ENCODE measurements around the gene TOMM20.

TOMM20 gene

GRCh38 chr1:235134171-235134570 lies 5.5 kb upstream of the TOMM20 start:
- TF ChIP-seq FOXM1 (IDR thresholded peaks at IDR 0.05; ENCODE audit: borderline replicate concordance) (no peak), PKNOX1 (IDR thresholded peaks at IDR 0.05) (no peak), LEF1 (IDR thresholded peaks at IDR 0.05; ENCODE audit: borderline replicate concordance) (no peak), NFRKB (IDR thresholded peaks at IDR 0.05) (no peak), ZNF384 (IDR thresholded peaks at IDR 0.05) (no peak), ARNT (IDR thresholded peaks at IDR 0.05) (no peak), BHLHE40 (IDR thresholded peaks at IDR 0.05; ENCODE audit: borderline replicate concordance) (no peak), FOXA1 (IDR thresholded peaks at IDR 0.05) (no peak)
- POLR2A ChIA-PET = interaction anchor here (0.6 to 1.3 kb wide), 2 partner anchors 194 to 321 kb away, joined by 3 read pairs; partner anchors contain the start of genes ARID4B and GGPS1

GRCh38 chr1:235133086-235133485 lies 4.4 kb upstream of the TOMM20 start:
- CTCF ChIA-PET = no interaction called here
- no peak for DNase-seq (ENCODE audit: extremely low spot score)
- TF ChIP-seq FOXA1 (IDR thresholded peaks at IDR 0.05) = no peak
- TF ChIP-seq FOXM1 (IDR thresholded peaks at IDR 0.05; ENCODE audit: borderline replicate concordance) = no peak
- no peak for TF ChIP-seq BHLHE40 (IDR thresholded peaks at IDR 0.05; ENCODE audit: borderline replicate concordance)
- TF ChIP-seq ARNT (IDR thresholded peaks at IDR 0.05) = no peak
- no peak for TF ChIP-seq CTBP1 (IDR thresholded peaks at IDR 0.05; ENCODE audit: borderline replicate concordance)
- no peak for TF ChIP-seq LEF1 (IDR thresholded peaks at IDR 0.05; ENCODE audit: borderline replicate concordance)
- no peak for TF ChIP-seq HDGF (IDR thresholded peaks at IDR 0.05; ENCODE audit: borderline replicate concordance)
- TF ChIP-seq FOXK2 (IDR thresholded peaks at IDR 0.05) = no peak
- TF ChIP-seq SP1 (IDR thresholded peaks at IDR 0.05) = no peak
- no peak for TF ChIP-seq PKNOX1 (IDR thresholded peaks at IDR 0.05)
- TF ChIP-seq ELF4 (IDR thresholded peaks at IDR 0.05) = no peak
- no peak for TF ChIP-seq NFRKB (IDR thresholded peaks at IDR 0.05)
- TF ChIP-seq L3MBTL2 (conservative IDR thresholded peaks at IDR 0.05) = no peak
- no peak for TF ChIP-seq TARDBP (IDR thresholded peaks at IDR 0.05)
- POLR2A ChIA-PET = interaction anchor here (1.3 kb wide), 1 partner anchor 28 kb away, joined by 10 read pairs; the partner anchor contains the start of gene RBM34

More at GRCh38 chr1:235134171-235134570, 5.5 kb upstream of the TOMM20 start:
- CTCF ChIA-PET = no interaction called here
- no peak for DNase-seq (ENCODE audit: extremely low spot score)

GRCh38 chr1:235131961-235132360 lies 3.3 kb upstream of the TOMM20 start:
- ChIA-PET POLR2A (no interaction called here), CTCF (interaction anchor here (0.8 kb wide), 1 partner anchor 641 kb away, joined by 3 read pairs; no protein-coding TSS in a partner anchor)
- TF ChIP-seq HDGF (IDR thresholded peaks at IDR 0.05; ENCODE audit: borderline replicate concordance) = no peak
- no peak for TF ChIP-seq PKNOX1 (IDR thresholded peaks at IDR 0.05)
- DNase-seq (ENCODE audit: extremely low spot score) = no peak

GRCh38 chr1:235130766-235131270 lies 2.2 kb upstream of the TOMM20 start:
- CTCF ChIA-PET = interaction anchor here (0.7 kb wide), 1 partner anchor 504 kb away, joined by 13 read pairs; no protein-coding TSS in a partner anchor
- POLR2A ChIA-PET = interaction anchor here (4.2 kb wide), 1 partner anchor 8 kb away, joined by 22 read pairs; no protein-coding TSS in a partner anchor
- TF ChIP-seq LEF1 (IDR thresholded peaks at IDR 0.05; ENCODE audit: borderline replicate concordance) = no peak
- no peak for TF ChIP-seq SUZ12 (IDR thresholded peaks at IDR 0.05)
- no peak for TF ChIP-seq SP1 (IDR thresholded peaks at IDR 0.05)
- TF ChIP-seq ELF4 (IDR thresholded peaks at IDR 0.05) = no peak
- TF ChIP-seq BHLHE40 (IDR thresholded peaks at IDR 0.05; ENCODE audit: borderline replicate concordance) = no peak
- TF ChIP-seq FOXK2 (IDR thresholded peaks at IDR 0.05) = no peak
- TF ChIP-seq CTBP1 (IDR thresholded peaks at IDR 0.05; ENCODE audit: borderline replicate concordance) = no peak
- TF ChIP-seq FOXM1 (IDR thresholded peaks at IDR 0.05; ENCODE audit: borderline replicate concordance) = no peak
- DNase-seq (ENCODE audit: extremely low spot score) = no peak

GRCh38 chr1:235129774-235130570 lies 1.3 kb upstream of the TOMM20 start:
- POLR2A ChIA-PET = interaction anchor here (0.8 to 4.2 kb wide), 4 partner anchors 9 to 375 kb away, joined by 3 to 27 read pairs (median 14); partner anchors contain the start of genes B3GALNT2 and RBM34
- CTCF ChIA-PET = interaction anchor here (0.7 kb wide), 1 partner anchor 504 kb away, joined by 13 read pairs; no protein-coding TSS in a partner anchor
- TF ChIP-seq ARNT (IDR thresholded peaks at IDR 0.05) (no peak), ZNF384 (IDR thresholded peaks at IDR 0.05) (no peak), SP1 (IDR thresholded peaks at IDR 0.05) (no peak), LEF1 (IDR thresholded peaks at IDR 0.05; ENCODE audit: borderline replicate concordance) (no peak), L3MBTL2 (conservative IDR thresholded peaks at IDR 0.05) (no peak), NFRKB (IDR thresholded peaks at IDR 0.05) (no peak), ELF4 (IDR thresholded peaks at IDR 0.05) (no peak), CTBP1 (IDR thresholded peaks at IDR 0.05; ENCODE audit: borderline replicate concordance) (no peak), PKNOX1 (IDR thresholded peaks at IDR 0.05) (no peak), FOXK2 (IDR thresholded peaks at IDR 0.05) (no peak), TARDBP (IDR thresholded peaks at IDR 0.05) (no peak), SUZ12 (IDR thresholded peaks at IDR 0.05) (no peak), FOXM1 (IDR thresholded peaks at IDR 0.05; ENCODE audit: borderline replicate concordance) (no peak), BHLHE40 (IDR thresholded peaks at IDR 0.05; ENCODE audit: borderline replicate concordance) (no peak), HDGF (IDR thresholded peaks at IDR 0.05; ENCODE audit: borderline replicate concordance) (no peak), FOXA1 (IDR thresholded peaks at IDR 0.05) (no peak)
- DNase-seq (ENCODE audit: extremely low spot score) = no peak
